PC-9 (cell line): ENCODE data around the gene MANF. TPM values are rescaled to one million over a fixed set of nuclear protein-coding genes. Genes with fewer than 3 reads are reported as not detected.

Source experiments
- BruUV-seq: library from RNA; stranded (reverse); fragments of 400-500 nt; replicated peaks from 2 replicates; lab custom pipeline; 2021; lab: Mats Ljungman, UMichigan
- CTCF ChIA-PET: fragments of 300-600 bp; sonication (Branson Sonifier 250); formaldehyde crosslinking; loops from one replicate; lab custom pipeline; 2022; ENCODE audit warnings: antibody characterized with exemption; lab: Charles Lee
- POLR2A ChIA-PET: fragments of 300-600 bp; sonication (Branson Sonifier 250); formaldehyde crosslinking; loops from one replicate; lab custom pipeline; 2022; ENCODE audit warnings: antibody characterized with exemption; ENCODE audit not compliant: unreplicated experiment; lab: Charles Lee
- DNase-seq, 2 experiments: peaks; one replicate each; pipeline versions ENCODE4 v3.0.0 to v3.0.0-alpha.2; 2015 to 2022; ENCODE audit warnings: mixed read lengths in 1 of 2
- H2AFZ ChIP-seq: fragments of 200-600 bp; sonication (generic); 2 replicates; pipeline ENCODE4 v1.8.1; 2017; ENCODE audit warnings: antibody characterized with exemption
- H3F3A ChIP-seq: fragments of 200-600 bp; sonication (generic); 2 replicates; pipeline ENCODE4 v1.8.1; 2017; ENCODE audit warnings: antibody characterized with exemption, mild to moderate bottlenecking, low read depth; ENCODE audit not compliant: insufficient read depth
- H3K27ac ChIP-seq: fragments of 200-600 bp; sonication (generic); 2 replicates; pipeline ENCODE4 v1.6.1; 2016; ENCODE audit warnings: mixed run types
- H3K27me3 ChIP-seq: fragments of 200-600 bp; sonication (generic); 2 replicates; pipeline ENCODE4 v1.6.1; 2016; ENCODE audit warnings: low read depth, mixed run types; ENCODE audit not compliant: insufficient read depth
- H3K36me3 ChIP-seq: fragments of 200-600 bp; sonication (generic); 2 replicates; pipeline ENCODE4 v1.6.1; 2016; ENCODE audit warnings: low read depth, mixed run types
- H3K4me1 ChIP-seq: fragments of 200-600 bp; sonication (generic); replicated peaks from 2 replicates; pipeline ENCODE4 v1.6.1; 2016; ENCODE audit warnings: mixed run types; ENCODE audit not compliant: insufficient read depth
- H3K4me2 ChIP-seq: fragments of 200-600 bp; sonication (generic); 2 replicates; pipeline ENCODE4 v1.6.1; 2017; ENCODE audit warnings: mixed run types
- H3K4me3 ChIP-seq: fragments of 200-600 bp; sonication (generic); 2 replicates; pipeline ENCODE4 v1.6.1; 2016; ENCODE audit warnings: mixed run types
- H3K79me2 ChIP-seq: fragments of 200-600 bp; sonication (generic); 2 replicates; pipeline ENCODE4 v1.6.1; 2017; ENCODE audit warnings: low read depth, mixed run types
- H3K9me2 ChIP-seq: fragments of 200-600 bp; sonication (generic); 2 replicates; pipeline ENCODE4 v1.8.1; 2017; ENCODE audit warnings: mild to moderate bottlenecking; ENCODE audit not compliant: insufficient read depth
- H3K9me3 ChIP-seq: fragments of 200-600 bp; sonication (generic); 2 replicates; pipeline ENCODE4 v1.8.1; 2016; ENCODE audit warnings: low read depth; ENCODE audit not compliant: insufficient read depth
- H4K20me1 ChIP-seq: fragments of 200-600 bp; sonication (generic); 2 replicates; pipeline ENCODE4 v1.8.1; 2017; ENCODE audit not compliant: insufficient read depth
- CTCF ChIP-seq: fragments of 200-600 bp; sonication (generic); conservative IDR thresholded peaks from 2 replicates; pipeline ENCODE4 v1.6.1; 2017; ENCODE audit warnings: mixed run types, antibody characterized with exemption, mild to moderate bottlenecking, moderate library complexity
- EZH2 ChIP-seq: fragments of 200-600 bp; sonication (generic); IDR thresholded peaks from 2 replicates; pipeline ENCODE4 v1.8.0; 2017; ENCODE audit warnings: antibody characterized with exemption, low read depth
- intact Hi-C: fragments of 100-400 bp; cut with micrococcal nuclease; formaldehyde crosslinking; loops from one replicate; pipeline ENCODE4 v1.10.0; 2022; ENCODE audit not compliant: unreplicated experiment
- total RNA-seq: library from RNA; stranded (reverse); gene quantifications from 2 replicates; pipeline ENCODE4 v1.2.3, GENCODE V29; 2021

MANF gene
- total RNA-seq, 1 experiment from 2014 or later = 79.1 TPM

- CTCF ChIA-PET = interaction anchor here (0.7 kb wide), 3 partner anchors 9 to 586 kb away, joined by 3 to 5 read pairs (median 4); no protein-coding TSS in a partner anchor
- peaks cover 11% of the 10 kb centered on the region for H3K36me3 ChIP-seq
- H3K79me2 ChIP-seq = no peaks in the 10 kb centered on the region
Measured at GRCh38 chr3:51434746-51435327, 49.7 kb downstream of the MANF start.

GRCh38 chr3:51436998-51437639, 52.0 kb downstream of the MANF start:
- Histone ChIP-seq H3K27me3 (no peaks in the 10 kb centered on the region), H3K4me1 (no peaks in the 10 kb centered on the region), H3K4me3 (no peak overlapping the region), H3F3A (0 out of 2 replicates have a peak, but pooled peaks cover 3% of the 10 kb centered on the region), H3K79me2 (no peaks in the 10 kb centered on the region), H2AFZ (no peak overlapping the region), H3K36me3 (peaks cover 11% of the 10 kb centered on the region), H3K4me2 (no peak overlapping the region), H3K9me2 (no peaks in the 10 kb centered on the region), H4K20me1 (peaks cover 3% of the 10 kb centered on the region; the same call in 1 of the 2 replicates), H3K27ac (no peak overlapping the region), H3K9me3 (no peaks in the 10 kb centered on the region)
- ChIA-PET CTCF (interaction anchor here (0.5 kb wide), 1 partner anchor 20 kb away, joined by 4 read pairs; no protein-coding TSS in a partner anchor), POLR2A (interaction anchor here (0.7 kb wide), 1 partner anchor 63 kb away, joined by 6 read pairs; the partner anchor contains the start of gene DCAF1)
- TF ChIP-seq EZH2 (no peak), CTCF (no peak)
- DNase-seq = no peak
- intact Hi-C loops = no loop called here
- no TSS peak for BruUV-seq

More at GRCh38 chr3:51434746-51435327, 49.7 kb downstream of the MANF start:
- H2AFZ ChIP-seq = no peak overlapping the region
- no peaks in the 10 kb centered on the region for H3K27me3 ChIP-seq
- H3K9me3 ChIP-seq = no peaks in the 10 kb centered on the region
- H3K27ac ChIP-seq = no peak overlapping the region
- peaks cover 3% of the 10 kb centered on the region; the same call in 1 of the 2 replicates for H4K20me1 ChIP-seq
- intact Hi-C loops = loop anchor here (2.0 kb wide), 1 partner anchor 818 kb away; the partner anchor contains the start of gene MAPKAPK3
- no peak overlapping the region for H3K4me3 ChIP-seq
- H3K9me2 ChIP-seq = no peaks in the 10 kb centered on the region
- no TSS peak for BruUV-seq
- peak in 1 of 2 experiments; percentile 14 for DNase-seq
- POLR2A ChIA-PET = no interaction called here
- TF ChIP-seq CTCF = peak; percentile 62
- no peak for TF ChIP-seq EZH2
- no peak overlapping the region for H3K4me2 ChIP-seq
- H3K4me1 ChIP-seq = no peaks in the 10 kb centered on the region
- H3F3A ChIP-seq = 0 out of 2 replicates have a peak, but pooled peaks cover 3% of the 10 kb centered on the region

Other genes with a start within 250 kb of the MANF start
- 29.1 and 29.4 TPM in 2 replicates for gene RBM15B, start 6.0 kb downstream of the MANF start, total RNA-seq
- gene DCAF1, start 114.7 kb downstream of the MANF start, total RNA-seq = 19.8 and 28.2 TPM in 2 replicates
- gene RAD54L2, start 153.4 kb downstream of the MANF start, total RNA-seq = 19.2 and 22.6 TPM in 2 replicates